Stimulated activated CD4-positive, alpha-beta T cell treated with anti-CD3 and anti-CD28 coated beads, TNF-alpha, amount 100 ng/mL, for 1 hour (primary cell): Measurements from ENCODE around the gene MON1B.
"Not testable (repeated sequence)": the region's sequence is repeated elsewhere in the genome, so short reads cannot be mapped to it uniquely, and the experiment has no call there.

Source experiments
- DNase-seq, 3 donors: peaks; one replicate each; pipeline ENCODE4 v3.0.0-alpha.2; 2020; ENCODE audit warnings: low read depth in 3 of 3, low spot score in 1 of 3

Gene MON1B

GRCh38 chr16:77190478-77191258 is at the start of gene MON1B:
TSS of gene MON1B (plus strand) at chr16:77191190. CDS start at chr16:77191486, 296 bp downstream.
- peak; percentile 78 to 88 (median 79) for DNase-seq

DNA sequence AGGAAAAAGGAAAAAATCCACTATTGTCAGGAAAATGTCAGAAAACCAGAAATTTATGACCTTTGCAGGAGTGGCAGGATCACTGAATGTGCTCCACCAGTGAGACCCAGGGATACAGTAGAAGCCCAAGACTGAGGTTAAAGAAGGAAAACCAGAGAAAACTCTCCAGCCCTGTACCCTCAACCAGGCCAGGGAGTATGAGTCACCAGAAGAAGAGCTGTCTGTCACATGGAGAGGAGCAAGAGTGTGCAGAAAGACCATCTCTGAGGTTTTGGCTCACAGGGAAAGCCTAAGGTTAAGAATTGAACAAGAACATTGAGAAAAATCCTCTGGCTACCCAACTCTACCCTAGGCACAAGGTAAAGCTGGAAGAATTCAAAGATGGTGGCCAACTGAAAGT is 47.6 kb upstream of the MON1B start:
- no peak for DNase-seq

GRCh38 chr16:77148121-77148520 is 42.9 kb upstream of the MON1B start:
- DNase-seq, result no peak

- DNase-seq, result no peak
Measured at GRCh38 chr16:77157346-77158058, 33.5 kb upstream of the MON1B start.

DNA sequence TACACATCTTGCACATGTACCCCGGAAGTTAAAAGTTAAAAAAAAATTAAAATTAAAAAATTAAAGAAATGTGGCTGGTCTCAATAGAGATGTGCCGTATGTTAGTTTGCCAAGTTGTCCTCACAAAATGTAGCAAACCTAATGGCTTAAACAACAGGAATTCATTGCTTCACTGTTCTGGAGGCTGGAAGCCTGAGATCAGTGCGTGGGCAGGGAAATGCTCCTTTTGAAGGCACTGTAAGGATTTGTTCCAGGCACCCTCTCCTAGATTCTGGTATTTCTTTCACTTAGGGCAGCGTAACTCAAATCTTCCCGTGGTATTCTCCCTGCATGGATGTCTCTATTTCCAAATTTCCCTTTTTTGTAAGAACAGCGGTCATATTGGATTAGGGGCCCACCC is 32.7 kb upstream of the MON1B start:
- DNase-seq, result no peak

- no peak for DNase-seq
Measured at GRCh38 chr16:77165006-77165405, 26.0 kb upstream of the MON1B start.

- not testable (repeated sequence) for DNase-seq
Measured at GRCh38 chr16:77165536-77166236, 25.3 kb upstream of the MON1B start.

- DNase-seq, result no peak
Measured at GRCh38 chr16:77166726-77167125, 24.3 kb upstream of the MON1B start.

DNA sequence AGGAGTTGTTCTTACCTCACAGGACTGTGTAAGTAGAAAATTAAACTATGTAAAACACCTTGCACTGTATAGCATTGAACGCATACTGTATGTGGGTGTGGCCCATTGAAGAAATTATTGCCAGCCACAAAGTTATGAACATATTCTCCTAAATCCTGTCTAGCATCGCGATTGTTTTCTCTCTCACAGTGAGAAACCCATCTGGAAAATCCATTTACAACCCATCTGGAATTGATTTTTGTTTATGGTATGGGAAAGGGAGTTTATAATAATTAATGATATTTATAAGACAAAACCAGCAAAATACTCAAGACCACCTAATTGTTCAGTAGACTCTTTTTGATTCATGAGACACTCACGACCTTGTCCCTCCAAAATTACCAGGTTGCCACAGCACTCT is 22.1 kb upstream of the MON1B start:
- DNase-seq, result no peak

DNA sequence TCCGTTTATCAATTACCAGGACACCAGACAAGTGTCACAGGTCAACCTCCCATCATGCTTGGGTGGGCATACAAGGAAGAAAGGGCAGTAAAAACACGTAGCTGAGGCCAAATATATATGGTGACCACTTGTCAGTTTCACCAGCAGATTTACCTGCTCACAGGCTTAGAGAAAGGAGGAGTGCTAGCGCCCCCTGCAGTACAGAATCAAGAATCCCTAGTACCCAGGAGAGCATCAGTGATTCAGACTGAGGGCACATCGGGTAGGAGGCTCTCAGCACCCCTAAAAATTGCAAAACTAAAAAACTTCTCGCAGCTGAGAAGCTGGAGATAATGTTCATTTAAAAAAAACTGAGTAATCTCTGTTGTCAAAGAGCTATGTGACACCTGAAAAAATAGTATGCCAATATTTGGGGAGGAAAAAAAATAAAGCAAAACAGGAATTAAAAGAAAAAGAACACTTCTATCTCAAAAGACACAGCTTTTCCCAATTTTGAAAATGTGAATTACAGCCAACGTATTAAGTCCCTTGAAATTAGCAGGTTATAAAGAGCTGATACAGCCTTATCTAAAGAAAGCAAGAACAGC is 21.2 kb upstream of the MON1B start:
- no peak for DNase-seq

DNA sequence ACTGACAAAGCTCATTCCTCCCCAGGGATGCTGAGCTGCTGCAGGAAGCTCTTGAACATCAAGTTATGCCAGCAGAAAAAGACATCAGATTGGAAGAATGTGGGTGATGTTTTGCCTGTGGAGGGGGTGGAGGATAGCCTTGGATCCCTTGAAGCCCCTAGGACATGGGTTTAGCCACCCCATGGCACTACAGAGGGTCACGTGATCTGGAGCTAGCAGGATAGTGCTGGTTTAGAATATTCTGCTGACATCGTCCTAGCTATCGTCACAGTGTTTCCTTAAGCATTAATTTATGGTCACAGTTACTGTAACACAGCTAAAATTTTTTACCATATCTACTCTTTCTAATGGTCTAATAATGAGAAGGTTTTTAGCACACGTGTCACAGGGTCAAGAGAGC is 20.2 kb upstream of the MON1B start:
- no peak for DNase-seq

DNA sequence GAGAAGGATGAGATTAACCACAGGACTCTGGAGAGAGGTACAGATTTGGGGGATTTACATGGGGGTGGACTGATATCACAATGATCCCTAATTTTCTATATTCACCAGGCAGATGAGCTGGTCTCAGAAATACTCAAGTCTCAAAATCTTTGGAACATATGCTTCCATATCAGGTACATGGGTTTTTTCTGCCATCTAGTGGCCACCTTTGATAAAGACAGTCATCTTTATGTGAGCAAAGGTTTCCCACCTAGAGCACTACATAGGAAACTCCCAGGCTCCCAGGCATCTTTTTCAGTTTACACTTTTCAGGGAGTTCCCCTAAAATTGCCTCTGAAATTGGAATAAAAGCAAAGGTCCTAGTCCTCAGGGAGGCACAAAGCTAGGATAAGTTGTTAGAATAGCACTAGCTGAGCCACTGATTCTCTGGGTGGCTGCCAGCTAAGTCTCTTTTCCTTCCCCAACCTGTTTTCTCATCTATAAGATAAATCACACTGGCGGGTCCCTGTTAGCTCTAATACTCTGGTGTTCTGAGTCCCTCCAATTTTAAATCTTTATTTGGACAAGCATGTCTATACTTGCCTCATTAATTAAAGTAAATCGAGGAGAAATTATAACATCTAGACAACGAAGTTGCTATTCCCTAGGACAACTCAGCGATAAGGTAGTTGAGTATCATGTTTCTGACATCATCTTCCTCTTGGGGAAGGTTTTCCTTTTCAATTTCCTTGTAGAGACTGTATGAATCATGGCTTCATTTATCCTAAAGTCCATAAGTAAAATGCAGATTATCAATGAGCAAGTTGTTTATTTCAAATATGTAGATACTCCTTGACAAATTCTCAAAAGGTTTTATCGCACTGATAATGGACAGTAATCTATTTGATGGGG is 19.0 kb upstream of the MON1B start:
- no peak for DNase-seq

GRCh38 chr16:77172951-77173350 is 18.0 kb upstream of the MON1B start:
- no peak for DNase-seq

- no peak for DNase-seq
Measured at GRCh38 chr16:77183137-77183536, 7.9 kb upstream of the MON1B start.

- DNase-seq, result not testable (repeated sequence)
Measured at GRCh38 chr16:77186298-77186697, 4.7 kb upstream of the MON1B start.

DNA sequence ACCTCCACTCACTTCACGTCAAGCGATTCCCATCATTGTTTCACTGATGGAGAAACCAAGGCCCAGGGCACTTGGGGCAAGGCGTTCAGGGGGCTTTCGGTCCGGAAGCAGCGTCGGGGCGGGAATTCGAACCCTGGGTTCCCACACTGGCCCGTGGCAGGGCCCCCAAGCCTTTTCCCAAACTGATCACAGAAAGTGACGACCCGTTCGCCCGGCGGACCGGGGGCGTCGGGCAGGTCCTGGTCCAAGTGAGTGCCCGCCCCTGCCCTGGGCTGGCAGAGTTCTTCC is 856 bp upstream of the MON1B start:
- DNase-seq, result no peak

GRCh38 chr16:77191259-77191969 is 424 bp downstream of the MON1B start:
- DNase-seq, result peak in 1 of 3 donors; percentile 26

DNA sequence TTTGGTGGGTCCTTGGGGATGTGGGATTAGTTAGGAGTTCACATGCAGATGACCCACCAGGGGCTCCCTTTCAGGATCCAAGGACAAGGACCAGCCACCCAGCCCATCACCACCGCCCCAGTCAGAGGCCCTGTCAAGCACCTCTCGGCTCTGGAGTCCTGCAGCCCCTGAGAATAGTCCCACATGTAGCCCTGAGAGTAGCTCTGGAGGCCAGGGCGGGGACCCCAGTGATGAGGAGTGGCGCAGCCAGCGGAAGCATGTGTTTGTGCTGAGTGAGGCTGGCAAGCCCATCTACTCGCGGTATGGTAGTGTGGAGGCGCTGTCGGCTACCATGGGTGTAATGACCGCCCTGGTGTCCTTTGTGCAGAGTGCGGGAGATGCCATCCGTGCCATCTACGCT is 2.4 kb downstream of the MON1B start:
- no peak for DNase-seq

DNA sequence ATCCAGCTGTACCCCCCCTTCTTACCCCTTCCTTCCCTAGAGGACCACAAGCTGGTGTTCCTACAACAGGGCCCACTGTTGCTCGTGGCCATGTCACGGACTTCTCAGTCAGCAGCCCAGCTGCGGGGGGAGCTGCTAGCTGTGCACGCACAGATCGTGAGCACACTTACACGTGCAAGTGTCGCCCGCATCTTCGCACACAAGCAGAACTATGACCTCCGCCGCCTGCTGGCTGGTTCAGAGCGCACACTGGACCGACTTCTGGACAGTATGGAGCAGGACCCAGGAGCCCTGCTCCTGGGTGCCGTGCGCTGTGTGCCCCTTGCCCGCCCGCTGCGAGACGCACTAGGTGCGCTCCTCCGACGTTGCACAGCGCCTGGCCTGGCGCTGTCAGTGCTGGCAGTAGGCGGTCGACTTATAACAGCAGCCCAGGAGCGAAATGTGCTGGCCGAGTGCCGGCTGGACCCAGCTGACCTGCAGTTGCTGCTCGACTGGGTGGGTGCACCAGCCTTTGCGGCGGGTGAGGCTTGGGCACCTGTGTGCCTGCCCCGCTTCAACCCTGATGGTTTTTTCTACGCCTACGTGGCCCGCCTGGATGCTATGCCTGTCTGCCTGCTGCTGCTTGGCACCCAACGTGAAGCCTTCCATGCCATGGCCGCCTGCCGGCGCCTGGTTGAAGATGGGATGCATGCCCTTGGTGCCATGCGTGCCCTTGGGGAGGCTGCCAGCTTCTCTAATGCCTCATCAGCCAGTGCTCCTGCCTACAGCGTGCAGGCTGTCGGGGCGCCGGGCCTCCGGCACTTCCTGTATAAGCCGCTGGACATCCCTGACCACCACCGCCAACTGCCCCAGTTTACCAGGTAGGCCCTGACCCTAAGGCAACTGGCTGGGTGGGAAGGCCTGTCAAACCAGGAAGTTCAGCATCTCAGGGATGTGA is 3.6 kb downstream of the MON1B start:
- DNase-seq, result no peak
